Stimulated activated CD4-positive, alpha-beta T cell treated with anti-CD3 and anti-CD28 coated beads, TNF-alpha, amount 100 ng/mL, for 24 hours (primary cell): Measurements from ENCODE around the gene NOSIP.

Source experiments
- DNase-seq, 3 experiments: peaks; one replicate each; pipeline ENCODE4 v3.0.0-alpha.2; 2020; ENCODE audit warnings: low read depth in 3 of 3

NOSIP gene

DNA sequence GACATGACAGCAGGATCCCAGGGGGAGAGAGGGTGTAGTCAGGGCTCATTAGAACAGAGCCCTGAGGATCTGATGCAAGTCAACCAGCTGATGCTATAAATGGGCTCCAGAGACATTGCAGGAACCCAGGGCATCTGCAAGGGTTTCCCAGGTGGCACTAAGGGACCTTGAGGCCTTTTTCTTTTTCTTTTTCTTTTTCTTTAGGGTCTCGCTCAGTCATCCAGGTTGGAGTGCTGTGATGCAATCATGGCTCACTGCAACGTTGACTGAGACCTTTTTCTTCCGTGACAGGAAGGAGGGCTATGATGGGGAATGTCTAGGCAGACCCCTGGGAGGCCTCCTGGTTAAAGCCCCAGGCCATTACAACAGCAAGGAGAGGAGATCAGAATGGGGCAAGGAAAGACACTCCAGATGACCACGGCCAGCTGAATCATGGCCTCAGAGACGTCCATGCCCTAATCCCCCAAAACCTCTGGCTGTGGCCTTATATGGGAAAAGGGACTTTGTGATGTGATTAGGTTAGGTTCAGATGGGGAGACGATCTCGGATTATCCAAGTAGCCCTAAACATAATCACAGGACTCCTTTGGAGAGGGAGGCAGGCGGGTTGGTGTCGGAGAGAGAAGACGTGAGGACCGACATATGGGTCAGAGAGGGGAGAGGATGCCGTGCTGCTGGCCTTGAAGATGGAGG, 72.4 kb downstream of the NOSIP start:
- no peak for DNase-seq

DNA sequence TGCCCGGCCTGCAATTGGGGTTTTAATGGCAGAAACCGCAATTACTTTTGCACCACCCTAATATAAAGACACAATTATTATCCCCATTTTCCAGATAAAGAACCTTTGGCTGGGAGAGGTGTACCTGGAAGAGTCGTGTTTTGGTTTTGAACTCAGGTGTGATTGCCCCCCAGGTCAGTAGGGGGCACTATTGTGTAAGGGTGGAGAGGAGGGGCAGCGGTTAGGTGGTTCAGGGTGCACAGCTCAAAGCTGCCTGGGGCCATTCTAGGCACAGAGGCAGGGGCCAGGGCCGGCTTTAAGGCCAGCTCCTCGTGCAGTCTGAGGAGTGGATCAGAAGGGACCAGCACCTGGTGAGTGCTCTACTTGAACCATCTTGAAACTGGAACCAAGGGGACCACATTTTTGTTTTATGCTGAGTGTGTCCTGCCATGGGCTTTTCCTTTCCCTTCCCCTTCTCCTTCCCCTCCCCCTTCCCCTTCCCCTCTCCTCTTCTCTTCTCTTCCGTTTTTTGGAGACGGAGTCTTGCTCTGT, 73.7 kb downstream of the NOSIP start:
- DNase-seq, result peak in 1 of 3 experiments; percentile 74
